ENCODE data around the gene SGSM2.
A peak's percentile ranks its signal among the peaks of the same experiment; 100 is the strongest.

SGSM2 gene

DNA sequence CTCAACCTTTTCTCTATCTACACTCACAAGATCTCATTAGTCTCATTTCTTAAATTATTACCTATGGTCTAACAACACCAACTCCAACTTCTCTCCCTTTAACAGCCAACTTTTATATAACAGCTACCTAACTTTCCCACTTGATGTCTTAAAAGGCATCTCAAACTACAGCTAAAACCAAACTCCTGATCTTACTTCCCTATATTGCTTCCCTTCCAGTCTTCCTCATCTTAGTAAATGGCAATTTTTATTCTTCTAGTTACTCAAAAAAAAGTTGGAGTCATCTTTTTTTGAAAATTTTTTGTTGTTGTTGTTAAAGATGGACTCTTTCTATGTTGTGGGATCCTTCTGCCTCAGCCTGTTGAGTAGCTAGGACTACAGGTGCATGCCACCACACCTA is 18.2 kb upstream of the SGSM2 start:
- Mint-ChIP-seq H3K9me3 (no peaks in the 10 kb centered on the region), H3K4me3 (no peak overlapping the region), H3K27ac (no peak overlapping the region), H3K36me3 (peaks cover 37% of the 10 kb centered on the region), H3K4me1 (peaks cover 8% of the 10 kb centered on the region), H3K27me3 (no peaks in the 10 kb centered on the region)
- ATAC-seq: no peak

DNA sequence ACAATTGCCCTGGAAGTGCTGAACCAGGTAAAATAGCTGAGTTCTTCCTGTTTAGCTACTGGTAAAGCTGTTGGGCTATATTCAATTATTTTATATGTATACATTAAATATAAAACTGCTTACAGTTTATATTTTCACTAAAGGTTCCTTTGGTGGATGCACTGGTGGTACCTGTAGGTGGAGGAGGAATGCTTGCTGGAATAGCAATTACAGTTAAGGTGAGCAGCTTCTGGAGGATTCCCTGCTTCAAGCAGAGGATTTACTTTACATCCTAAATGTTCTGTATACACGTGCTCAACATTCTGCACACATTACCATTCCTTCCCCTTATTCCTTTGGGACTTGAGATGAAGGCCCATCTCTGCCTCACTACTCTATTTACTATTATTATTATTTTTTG is 15.9 kb upstream of the SGSM2 start:
- Mint-ChIP-seq H3K4me1 (peaks cover 8% of the 10 kb centered on the region), H3K36me3 (peaks cover 54% of the 10 kb centered on the region), H3K4me3 (no peak overlapping the region), H3K27ac (no peak overlapping the region), H3K27me3 (no peaks in the 10 kb centered on the region), H3K9me3 (no peaks in the 10 kb centered on the region)
- no peak for ATAC-seq

DNA sequence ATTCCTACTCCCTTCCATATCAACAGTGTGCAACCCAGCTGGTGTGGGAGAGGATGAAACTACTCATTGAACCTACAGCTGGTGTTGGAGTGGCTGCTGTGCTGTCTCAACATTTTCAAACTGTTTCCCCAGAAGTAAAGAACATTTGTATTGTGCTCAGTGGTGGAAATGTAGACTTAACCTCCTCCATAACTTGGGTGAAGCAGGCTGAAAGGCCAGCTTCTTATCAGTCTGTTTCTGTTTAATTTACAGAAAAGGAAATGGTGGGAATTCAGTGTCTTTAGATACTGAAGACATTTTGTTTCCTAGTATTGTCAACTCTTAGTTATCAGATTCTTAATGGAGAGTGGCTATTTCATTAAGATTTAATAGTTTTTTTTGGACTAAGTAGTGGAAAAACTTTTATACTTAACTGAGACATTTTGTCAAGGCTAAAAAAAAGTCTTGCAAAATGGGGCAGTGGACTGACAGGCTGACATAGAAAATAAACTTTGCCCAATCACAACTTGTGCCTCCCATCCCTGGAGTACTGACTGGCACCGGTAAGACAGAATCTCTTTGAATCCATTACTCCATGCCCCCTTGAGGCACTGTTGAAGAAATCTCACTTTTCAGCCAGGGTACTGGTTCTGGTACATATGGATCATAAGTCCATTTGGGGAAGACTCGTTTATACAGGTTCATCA is 13.5 kb upstream of the SGSM2 start:
- Mint-ChIP-seq H3K27me3 (no peaks in the 10 kb centered on the region), H3K27ac (no peak overlapping the region), H3K4me1 (peaks cover 7% of the 10 kb centered on the region), H3K36me3 (peaks cover 55% of the 10 kb centered on the region), H3K9me3 (no peaks in the 10 kb centered on the region), H3K4me3 (no peak overlapping the region)
- no peak for ATAC-seq

DNA sequence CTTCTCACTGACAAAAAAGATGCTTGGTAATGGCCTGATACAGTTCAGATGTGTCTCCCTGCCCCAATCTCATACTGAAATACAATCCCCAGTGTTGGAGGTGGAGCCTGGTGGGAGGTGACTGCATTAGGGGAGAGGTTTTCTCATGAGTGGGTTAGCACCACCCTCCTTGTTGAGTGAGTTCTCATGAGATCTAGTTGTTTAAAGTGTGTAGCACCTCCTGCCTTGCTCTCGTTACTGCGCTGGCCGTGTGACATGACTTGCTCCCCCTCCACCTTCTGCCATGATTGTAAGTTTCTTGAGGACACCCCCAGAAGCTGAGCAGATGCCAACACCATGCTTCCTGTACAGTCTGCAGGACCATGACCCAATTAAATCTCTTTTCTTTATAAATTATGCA is 6.0 kb upstream of the SGSM2 start:
- H3K36me3 Mint-ChIP-seq: peaks cover 28% of the 10 kb centered on the region
- H3K27me3 Mint-ChIP-seq: no peaks in the 10 kb centered on the region
- no peak for ATAC-seq
- H3K9me3 Mint-ChIP-seq: no peaks in the 10 kb centered on the region
- peaks cover 28% of the 10 kb centered on the region for H3K4me1 Mint-ChIP-seq
- H3K27ac Mint-ChIP-seq: no peak overlapping the region
- H3K4me3 Mint-ChIP-seq: no peak overlapping the region

DNA sequence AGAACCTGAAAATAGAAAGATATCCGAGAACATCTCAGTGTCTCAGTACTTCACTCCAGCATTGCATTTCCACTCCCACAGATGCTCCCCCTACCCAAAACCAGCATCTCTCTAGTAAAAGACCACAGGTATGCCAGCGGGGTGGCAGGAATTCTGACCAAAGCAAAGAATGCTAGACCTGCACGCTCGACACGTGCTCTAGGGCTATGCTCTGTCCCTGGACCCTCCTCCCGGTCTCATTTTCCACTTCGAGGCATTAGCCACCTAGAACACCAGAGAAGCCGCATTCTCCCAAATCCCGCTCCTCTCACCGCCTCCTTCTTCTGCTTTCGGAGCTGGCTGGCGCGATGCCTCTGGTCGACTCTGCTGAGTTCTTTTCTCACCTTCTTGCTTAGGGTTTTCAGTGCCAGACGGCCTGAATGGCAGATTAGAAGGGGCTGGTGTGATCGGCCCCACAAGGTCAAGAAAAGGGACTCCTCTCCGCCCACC is 1.5 kb upstream of the SGSM2 start:
- Mint-ChIP-seq H3K4me1 (peaks cover 34% of the 10 kb centered on the region), H3K27ac (peak overlapping the region; percentile 93), H3K4me3 (peak overlapping the region; percentile 98), H3K9me3 (no peaks in the 10 kb centered on the region), H3K27me3 (no peaks in the 10 kb centered on the region), H3K36me3 (peaks cover 9% of the 10 kb centered on the region)
- ATAC-seq: no peak

DNA sequence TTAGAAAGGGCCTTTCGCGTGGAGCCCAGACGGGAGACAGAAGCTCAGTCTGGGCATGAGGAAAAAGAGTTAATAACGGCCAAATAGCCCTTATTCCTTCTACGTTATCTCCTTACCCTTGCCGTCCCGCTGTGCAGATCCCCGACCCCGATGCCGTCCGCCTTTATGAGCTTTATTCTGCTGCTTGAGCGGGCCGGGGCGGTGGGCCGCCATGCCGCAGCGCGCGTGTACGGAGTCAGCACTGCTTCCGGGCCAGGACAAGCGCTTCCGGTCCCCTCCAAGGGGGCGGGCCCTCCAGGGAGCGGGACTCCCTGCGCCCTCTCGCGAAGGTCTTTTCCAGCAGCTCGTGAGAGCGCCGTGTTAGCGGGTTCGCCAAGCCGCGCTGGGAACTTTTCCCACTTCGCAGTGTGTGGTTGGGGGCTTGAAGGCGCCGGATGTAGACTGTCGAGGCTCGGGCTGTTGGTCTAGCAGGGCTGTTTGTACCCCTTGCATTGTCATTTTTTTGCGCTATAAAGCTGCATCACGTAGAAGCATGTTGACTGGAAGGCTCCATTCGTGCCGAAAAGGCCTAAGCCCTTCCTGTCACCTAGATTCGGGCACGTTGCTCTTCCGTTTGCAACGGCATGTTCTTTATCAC is 968 bp upstream of the SGSM2 start, which contains the start of gene TSR1:
Gene TSR1 (minus strand): TSS at position 243 of the 637 bp plus-strand sequence. CDS start 30 bp downstream, at position 213.
- H3K27ac Mint-ChIP-seq: peak within 1 kb of the TSS; percentile 93
- H3K27me3 Mint-ChIP-seq: no peaks in the 10 kb centered on the region
- peak within 1 kb of the TSS; percentile 98 for H3K4me3 Mint-ChIP-seq
- no peaks in the 10 kb centered on the region for H3K9me3 Mint-ChIP-seq
- peaks cover 34% of the 10 kb centered on the region for H3K4me1 Mint-ChIP-seq
- peaks cover 9% of the 10 kb centered on the region for H3K36me3 Mint-ChIP-seq
- peak; percentile 95 for ATAC-seq

DNA sequence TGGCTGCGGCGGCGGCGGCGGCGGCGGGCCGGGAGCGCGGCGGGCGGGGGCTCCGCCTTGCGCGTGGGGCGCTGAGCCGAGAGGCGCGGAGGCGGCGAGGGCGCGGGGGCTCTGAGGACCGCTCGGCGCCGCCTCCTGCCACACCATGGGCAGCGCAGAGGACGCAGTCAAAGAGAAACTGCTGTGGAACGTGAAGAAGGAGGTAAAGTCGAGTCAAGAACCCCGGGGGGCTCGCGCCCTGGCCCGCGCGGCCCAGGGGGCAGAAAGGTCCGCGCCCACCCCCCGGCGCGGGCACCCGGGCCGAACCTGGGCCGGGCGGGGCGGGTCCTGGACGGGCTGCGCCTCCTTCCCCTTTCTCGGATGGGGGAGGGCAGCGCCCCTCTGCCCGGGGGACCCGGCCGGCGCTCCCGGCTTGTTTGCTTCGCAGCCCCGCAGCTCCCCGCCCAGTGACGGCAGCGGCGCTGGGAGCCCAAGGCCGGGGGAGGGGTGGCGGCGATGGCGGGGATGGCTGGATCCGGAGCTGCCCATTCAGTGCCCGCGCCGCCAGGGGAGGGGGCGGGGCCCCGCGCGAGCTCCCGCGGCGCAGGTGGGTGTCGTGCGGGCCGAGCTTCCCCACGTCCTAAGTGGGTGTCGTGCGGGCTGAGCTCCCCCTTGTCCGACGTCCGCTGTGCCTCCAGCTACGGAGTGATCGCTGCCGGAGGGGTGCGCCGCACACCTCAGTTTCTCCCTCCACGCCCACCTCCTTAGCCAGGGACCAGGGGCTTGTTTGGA is 428 bp downstream of the SGSM2 start:
- peak overlapping the region; percentile 98 for H3K4me3 Mint-ChIP-seq
- peak overlapping the region; percentile 93 for H3K27ac Mint-ChIP-seq
- no peaks in the 10 kb centered on the region for H3K9me3 Mint-ChIP-seq
- H3K27me3 Mint-ChIP-seq: no peaks in the 10 kb centered on the region
- H3K4me1 Mint-ChIP-seq: peaks cover 34% of the 10 kb centered on the region
- peak; percentile 61 for ATAC-seq
- peaks cover 9% of the 10 kb centered on the region for H3K36me3 Mint-ChIP-seq

DNA sequence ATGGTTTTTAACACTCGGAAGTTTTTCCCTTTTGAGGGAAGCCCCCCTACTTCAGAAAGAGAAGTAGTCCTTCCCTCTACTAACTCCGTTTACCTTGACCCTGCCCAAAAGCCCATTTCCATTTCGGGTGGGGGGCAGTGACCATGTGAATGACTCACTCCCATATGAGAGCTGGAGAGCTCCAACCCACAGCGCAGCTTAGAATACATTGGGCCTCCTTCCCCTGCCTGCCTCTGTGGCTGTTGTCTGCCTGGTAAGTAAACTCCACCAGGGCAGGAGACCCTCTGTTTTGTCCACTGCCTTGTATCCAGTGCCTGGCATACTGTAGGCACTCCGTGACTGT is 985 bp downstream of the SGSM2 start:
- Mint-ChIP-seq H3K27ac (no peak overlapping the region), H3K36me3 (peaks cover 9% of the 10 kb centered on the region), H3K9me3 (no peaks in the 10 kb centered on the region), H3K4me3 (peak overlapping the region; percentile 74), H3K27me3 (no peaks in the 10 kb centered on the region), H3K4me1 (peaks cover 34% of the 10 kb centered on the region)
- ATAC-seq: no peak

DNA sequence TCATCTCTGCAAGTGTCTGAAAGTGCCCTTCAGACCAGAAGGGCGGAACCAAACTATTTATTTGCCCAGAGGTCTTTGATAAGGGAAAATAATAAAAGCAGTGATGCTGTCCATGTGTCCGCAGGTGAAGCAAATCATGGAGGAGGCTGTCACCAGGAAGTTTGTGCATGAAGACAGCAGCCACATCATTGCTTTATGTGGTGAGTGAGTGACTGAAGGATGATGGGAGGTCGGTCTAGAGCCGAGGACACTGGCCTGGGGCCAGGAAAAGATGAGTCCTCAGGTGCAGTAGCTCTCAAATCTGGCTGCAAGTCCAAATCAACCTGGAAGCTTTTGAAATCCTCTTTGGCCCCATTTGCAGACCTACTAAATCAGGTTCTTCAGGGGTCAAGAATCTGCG is 6.1 kb downstream of the SGSM2 start:
- no peaks in the 10 kb centered on the region for H3K27me3 Mint-ChIP-seq
- H3K4me1 Mint-ChIP-seq: peaks cover 7% of the 10 kb centered on the region
- no peaks in the 10 kb centered on the region for H3K9me3 Mint-ChIP-seq
- H3K36me3 Mint-ChIP-seq: peaks cover 13% of the 10 kb centered on the region
- no peak overlapping the region for H3K27ac Mint-ChIP-seq
- no peak overlapping the region for H3K4me3 Mint-ChIP-seq
- ATAC-seq: no peak

DNA sequence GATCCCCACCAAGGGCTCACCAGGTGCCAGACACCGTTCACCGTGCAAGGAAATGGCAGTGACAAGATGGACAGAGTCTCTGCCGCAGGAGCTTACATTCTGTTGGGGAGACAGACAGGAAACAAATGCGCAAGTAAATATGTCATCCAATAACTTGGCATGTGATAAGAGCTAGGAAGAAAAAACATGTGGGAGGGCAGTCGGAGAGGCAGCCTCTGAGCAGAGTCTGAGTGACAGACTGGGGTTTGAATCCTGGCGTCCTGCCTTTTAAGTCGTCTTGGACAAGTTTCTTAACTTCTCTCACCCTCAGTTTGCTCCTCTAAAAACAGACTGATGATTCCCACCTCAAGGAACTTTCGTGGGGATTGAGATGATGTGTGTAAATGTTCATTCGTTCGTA is 7.2 kb downstream of the SGSM2 start:
- Mint-ChIP-seq H3K9me3 (no peaks in the 10 kb centered on the region), H3K27me3 (no peaks in the 10 kb centered on the region), H3K27ac (no peak overlapping the region), H3K4me1 (no peaks in the 10 kb centered on the region), H3K4me3 (no peak overlapping the region), H3K36me3 (peaks cover 13% of the 10 kb centered on the region)
- ATAC-seq: no peak

DNA sequence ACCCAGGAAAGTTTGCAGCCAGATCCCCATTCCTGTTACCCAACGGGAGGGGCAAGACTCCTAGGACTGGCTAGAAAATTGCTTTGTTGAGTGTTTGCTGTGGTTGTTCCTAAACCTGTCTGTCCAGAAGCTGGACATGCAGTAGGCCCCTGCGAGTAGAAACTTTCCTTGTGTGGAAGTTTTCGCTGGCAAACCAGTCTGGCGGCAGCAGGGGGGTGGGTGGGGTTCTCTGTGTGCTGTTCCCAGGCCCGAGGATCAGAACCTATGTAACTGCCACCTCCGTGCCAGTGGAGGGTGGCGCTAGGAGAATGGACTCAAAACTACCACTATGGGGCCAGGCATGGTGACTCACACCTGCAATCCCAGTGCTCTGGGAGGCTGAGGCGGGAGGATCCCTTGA is 9.2 kb downstream of the SGSM2 start:
- Mint-ChIP-seq H3K36me3 (peaks cover 13% of the 10 kb centered on the region), H3K9me3 (no peaks in the 10 kb centered on the region), H3K27ac (no peak overlapping the region), H3K4me3 (no peak overlapping the region), H3K27me3 (no peaks in the 10 kb centered on the region), H3K4me1 (no peaks in the 10 kb centered on the region)
- ATAC-seq: no peak

DNA sequence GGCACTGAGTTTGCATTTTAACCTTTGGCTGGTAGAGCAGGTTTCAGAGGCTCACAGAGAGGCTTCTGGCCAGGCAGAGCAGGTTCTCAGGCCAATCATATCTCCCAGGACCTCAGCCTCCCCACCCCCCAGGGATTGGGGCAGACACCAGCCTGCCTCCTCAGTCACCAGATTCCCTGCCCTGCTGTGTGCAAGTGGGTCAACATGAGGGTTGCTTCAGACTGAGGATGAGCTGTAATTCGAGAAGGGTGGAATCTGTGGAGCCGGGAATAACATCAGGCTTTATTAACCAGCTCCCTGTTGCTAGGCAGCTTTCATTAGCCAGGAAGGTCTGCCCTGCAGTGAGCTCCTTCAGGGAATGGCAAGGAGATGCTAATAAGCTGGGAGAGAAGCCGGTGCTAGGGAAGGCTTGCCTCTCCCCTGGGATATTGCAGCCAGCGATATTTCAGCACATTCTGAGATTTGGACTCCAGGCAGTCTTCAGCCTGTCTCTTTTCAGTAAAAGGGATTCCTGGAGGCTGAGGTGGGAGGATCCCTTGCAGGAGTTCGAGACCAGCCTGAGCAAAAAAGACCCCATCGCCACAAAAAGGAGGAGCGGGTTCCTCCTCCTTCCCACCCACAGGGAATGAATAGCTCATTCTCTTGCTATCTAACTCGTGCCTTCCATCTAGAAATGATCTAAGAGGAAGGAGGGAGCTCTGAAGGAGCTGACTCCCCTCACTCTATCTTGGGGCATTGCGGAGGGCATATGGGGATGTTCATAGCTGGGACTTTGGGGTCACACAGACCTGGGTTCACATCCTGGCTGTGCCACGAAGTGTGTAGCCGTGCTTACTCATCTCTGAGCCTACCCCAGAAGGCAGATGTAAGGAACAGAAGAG is 10.7 kb downstream of the SGSM2 start:
- no peaks in the 10 kb centered on the region for H3K4me1 Mint-ChIP-seq
- no peaks in the 10 kb centered on the region for H3K27me3 Mint-ChIP-seq
- H3K9me3 Mint-ChIP-seq: no peaks in the 10 kb centered on the region
- no peak overlapping the region for H3K4me3 Mint-ChIP-seq
- no peak overlapping the region for H3K27ac Mint-ChIP-seq
- no peak for ATAC-seq
- H3K36me3 Mint-ChIP-seq: peaks cover 13% of the 10 kb centered on the region

DNA sequence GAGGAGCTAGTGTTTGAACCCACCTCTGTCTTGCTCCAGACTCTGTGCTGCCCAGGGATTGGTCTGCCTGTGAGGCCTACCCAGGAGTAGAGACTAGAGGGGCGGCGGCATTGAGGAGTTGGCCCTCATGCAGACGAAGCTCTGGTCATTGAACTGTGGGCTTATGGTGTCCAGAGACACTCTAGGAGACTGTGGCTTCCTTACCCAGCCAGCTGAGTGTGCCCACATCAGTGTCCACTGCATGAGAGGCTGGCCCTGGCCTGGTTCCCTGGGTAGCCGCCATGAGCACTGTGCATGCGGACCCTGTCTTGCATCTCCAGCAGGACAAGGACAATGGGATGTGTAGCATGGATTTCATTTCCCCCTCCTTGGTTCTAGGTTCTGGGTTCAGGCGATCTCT is 14.0 kb downstream of the SGSM2 start:
- H3K4me1 Mint-ChIP-seq: no peaks in the 10 kb centered on the region
- ATAC-seq: no peak
- H3K4me3 Mint-ChIP-seq: no peak overlapping the region
- no peak overlapping the region for H3K27ac Mint-ChIP-seq
- H3K36me3 Mint-ChIP-seq: no peaks in the 10 kb centered on the region
- H3K27me3 Mint-ChIP-seq: no peaks in the 10 kb centered on the region
- H3K9me3 Mint-ChIP-seq: no peaks in the 10 kb centered on the region

DNA sequence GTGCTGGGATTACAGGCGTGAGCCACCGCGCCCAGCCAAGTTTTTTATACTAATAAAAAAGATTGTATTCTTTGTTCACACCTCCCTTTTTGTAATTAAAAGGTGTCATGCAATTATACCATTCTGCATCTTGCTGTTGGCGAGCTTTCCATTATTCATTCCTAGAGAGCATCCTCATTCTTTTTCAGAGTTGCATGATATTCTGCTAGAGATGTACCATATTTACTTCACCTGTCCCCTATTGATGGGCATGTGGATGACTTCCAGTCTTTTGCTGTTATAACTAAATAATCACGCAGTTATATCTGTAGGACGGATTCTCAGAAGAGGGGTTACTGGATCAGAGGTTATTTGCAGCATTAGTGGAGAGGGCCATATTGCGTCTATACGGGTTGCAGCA is 17.0 kb downstream of the SGSM2 start:
- H3K9me3 Mint-ChIP-seq: no peaks in the 10 kb centered on the region
- no peak overlapping the region for H3K4me3 Mint-ChIP-seq
- no peak overlapping the region for H3K27ac Mint-ChIP-seq
- H3K36me3 Mint-ChIP-seq: no peaks in the 10 kb centered on the region
- ATAC-seq: no peak
- no peaks in the 10 kb centered on the region for H3K4me1 Mint-ChIP-seq
- H3K27me3 Mint-ChIP-seq: no peaks in the 10 kb centered on the region

DNA sequence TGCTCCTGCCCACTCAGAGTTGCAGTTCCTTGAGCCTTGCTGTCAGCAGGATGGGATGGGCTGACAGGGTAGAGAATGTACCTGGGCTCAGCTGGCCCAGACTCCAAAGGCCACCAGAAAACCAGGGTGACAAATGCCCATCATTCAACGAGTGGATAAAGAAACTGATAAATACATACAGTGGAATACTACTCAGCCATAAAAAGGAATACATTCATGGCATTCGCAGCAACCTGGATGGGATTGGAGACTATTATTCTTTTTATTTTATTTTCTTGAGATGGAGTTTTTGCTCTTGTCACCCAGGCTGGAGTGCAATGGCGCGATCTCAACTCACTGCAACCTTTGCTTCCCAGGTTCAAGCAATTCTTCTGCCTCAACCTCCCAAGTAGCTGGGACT is 19.9 kb downstream of the SGSM2 start:
- Mint-ChIP-seq H3K4me3 (no peak overlapping the region), H3K36me3 (peaks cover 18% of the 10 kb centered on the region), H3K9me3 (no peaks in the 10 kb centered on the region), H3K4me1 (no peaks in the 10 kb centered on the region), H3K27me3 (no peaks in the 10 kb centered on the region), H3K27ac (no peak overlapping the region)
- ATAC-seq: no peak
